HG02798 (cell line): ENCODE measurements around the gene CAPZB.
"Not testable (repeated sequence)": the region's sequence is repeated elsewhere in the genome, so short reads cannot be mapped to it uniquely, and the experiment has no call there.

ENCODE experiments used
- ATAC-seq: cut with Tn5 transposase; IDR thresholded peaks from one replicate; pipeline ENCODE4 v1.9.1; 2021; ENCODE audit warnings: mild to moderate bottlenecking; ENCODE audit not compliant: unreplicated experiment, poor library complexity

Gene CAPZB

DNA sequence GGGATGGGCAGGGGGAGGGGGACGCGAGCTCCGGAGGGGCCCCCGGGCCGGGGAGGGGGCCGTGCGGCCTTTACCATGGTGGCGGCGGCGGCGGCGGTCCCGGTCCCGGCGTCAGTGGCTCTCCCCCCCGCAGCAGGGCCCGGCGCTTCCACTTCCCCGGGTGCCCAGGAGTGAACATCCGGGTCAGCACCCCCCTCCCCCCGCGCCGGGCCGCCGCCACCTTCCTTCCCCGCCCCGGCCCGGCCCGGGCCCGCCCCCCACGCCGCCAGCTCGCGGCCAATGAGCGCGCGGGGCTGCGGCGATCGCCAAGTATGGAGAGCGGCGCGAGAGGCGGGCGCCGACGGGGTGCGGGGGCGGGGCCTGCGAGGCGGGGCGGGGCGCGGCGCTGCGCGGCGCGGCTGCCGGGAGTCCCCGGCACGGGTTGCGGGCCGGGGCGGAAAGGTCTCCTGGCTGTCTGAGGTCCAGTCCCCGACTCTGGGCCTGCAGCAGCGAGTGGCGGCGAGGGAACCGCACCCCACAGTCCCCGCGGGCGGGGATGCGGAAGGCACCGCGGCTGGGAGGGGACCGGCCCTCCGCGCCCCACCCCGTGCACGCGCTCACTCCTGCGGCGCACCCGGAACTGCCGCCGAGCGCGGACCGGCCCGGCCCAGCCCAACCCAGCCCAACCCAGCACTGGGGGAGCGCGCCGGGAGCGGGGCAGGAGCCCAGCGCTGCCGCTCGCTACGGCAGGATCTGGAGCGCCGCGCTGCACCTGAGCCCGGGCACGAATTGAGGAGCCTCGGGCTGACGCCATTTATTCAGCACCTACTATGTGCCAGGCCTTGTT, at the start of gene CAPZB:
CAPZB (minus strand) TSS at position 178 of the 826 bp plus-strand sequence; CDS start at position 77, 101 bp downstream.
- peak; percentile 85 for ATAC-seq

GRCh38 chr1:19534281-19534680, 48.9 kb upstream of the CAPZB start:
- ATAC-seq = no peak

- ATAC-seq = no peak
These were observed 48.3 kb upstream of the CAPZB start for GRCh38 chr1:19533626-19534025.

DNA sequence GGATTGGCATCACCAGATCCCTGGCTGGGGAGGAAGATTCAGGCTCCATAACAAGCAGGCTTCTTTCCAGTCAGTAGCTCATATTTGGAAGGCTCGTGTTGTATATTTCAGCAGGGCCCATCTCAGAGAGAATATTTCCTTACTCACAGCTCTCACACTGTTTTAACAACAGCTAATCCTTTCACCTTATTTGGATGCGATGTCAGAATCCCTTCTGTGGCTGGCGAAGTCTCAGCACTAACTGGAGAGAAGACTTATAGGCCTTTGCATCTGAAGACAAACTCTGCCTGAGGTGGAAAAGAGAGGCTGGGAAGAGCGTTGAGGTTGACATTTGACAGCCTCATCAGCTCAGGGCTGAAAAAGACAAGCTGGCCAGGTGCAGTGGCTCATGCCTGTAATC, 47.2 kb upstream of the CAPZB start:
- no peak for ATAC-seq

DNA sequence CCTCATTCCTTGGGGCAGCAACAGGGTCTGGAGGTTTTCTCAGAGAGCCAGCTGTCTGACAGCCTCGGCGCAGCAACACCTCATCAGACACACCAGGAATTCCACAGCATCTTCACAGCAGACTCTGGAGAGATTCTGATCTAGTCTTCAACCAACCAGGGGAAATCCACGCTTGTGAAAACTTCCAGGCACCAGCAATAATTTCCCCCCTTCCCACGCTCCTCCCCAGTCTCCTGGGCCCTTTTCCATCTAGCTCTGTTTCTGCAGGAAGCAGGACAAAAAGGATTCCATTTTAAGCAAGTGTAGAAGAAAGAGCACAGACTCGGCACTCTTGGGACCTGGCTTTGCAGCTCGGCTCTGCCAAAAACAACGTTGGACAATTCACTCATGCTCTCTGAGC, 44.3 kb upstream of the CAPZB start:
- no peak for ATAC-seq

- ATAC-seq = no peak
These were observed 43.1 kb upstream of the CAPZB start for GRCh38 chr1:19528438-19528837.

- no peak for ATAC-seq
These were observed 40.5 kb upstream of the CAPZB start for GRCh38 chr1:19525607-19526545.

DNA sequence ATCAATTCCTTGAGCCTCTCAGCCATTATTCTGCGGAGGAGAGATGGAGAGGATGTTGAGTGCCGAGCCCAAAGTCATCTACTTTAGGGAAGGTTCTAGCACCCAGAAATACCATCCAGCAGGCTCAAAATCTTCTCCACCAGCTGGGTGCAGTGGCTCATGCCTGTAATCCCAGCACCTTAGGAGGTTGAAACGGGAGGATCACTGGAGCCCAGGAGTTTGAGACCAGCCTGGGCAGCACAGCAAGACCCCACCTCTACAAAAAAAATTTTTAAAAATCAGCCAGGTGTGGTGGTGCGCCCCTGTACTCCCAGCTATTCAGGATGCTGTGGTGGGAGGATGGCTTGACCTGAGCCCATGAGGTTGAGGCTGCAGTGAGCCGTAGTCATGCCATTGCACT, 39.5 kb upstream of the CAPZB start:
- ATAC-seq = no peak

- ATAC-seq = not testable (repeated sequence)
These were observed 37.2 kb upstream of the CAPZB start for GRCh38 chr1:19522570-19522969.

DNA sequence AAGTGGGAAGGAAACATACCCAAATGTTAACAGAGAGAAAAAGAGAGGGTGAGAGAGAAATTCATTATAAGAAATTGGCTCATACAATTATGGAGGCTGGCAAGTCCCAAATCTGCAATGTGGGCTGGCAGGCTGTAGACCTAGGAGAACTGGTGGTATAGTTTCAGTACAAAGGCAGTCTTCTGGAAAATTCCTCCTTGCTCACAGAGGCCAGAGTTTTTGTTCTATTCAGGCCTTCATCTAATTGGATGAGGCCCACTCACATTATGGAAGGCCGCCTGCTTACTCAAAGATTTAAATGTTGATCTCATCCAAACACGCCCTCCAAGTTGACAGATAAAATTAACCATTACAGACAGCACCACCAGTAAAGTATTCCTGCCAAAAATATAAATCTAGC, 36.1 kb upstream of the CAPZB start:
- no peak for ATAC-seq

- no peak for ATAC-seq
These were observed 31.7 kb upstream of the CAPZB start for GRCh38 chr1:19517017-19517416.

DNA sequence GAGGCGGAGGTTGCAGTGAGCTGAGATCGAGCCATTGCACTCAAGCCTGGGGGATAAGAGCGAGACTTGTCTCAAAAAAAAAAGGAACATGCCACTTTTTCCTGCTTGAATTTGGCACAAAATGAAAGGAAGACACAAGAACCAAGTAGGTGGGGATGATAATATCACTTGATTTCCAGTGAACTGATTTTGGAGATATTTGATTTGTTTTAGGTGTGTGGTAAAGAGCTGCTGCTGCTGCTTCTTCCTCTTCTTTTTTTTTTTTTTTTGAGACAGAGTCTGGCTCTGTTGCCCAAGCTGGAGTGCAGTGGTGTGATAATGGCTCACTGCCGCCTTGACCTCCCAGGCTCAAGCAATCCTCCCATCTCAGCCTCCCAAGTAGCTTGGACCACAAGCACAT, 29.9 kb upstream of the CAPZB start:
- no peak for ATAC-seq

DNA sequence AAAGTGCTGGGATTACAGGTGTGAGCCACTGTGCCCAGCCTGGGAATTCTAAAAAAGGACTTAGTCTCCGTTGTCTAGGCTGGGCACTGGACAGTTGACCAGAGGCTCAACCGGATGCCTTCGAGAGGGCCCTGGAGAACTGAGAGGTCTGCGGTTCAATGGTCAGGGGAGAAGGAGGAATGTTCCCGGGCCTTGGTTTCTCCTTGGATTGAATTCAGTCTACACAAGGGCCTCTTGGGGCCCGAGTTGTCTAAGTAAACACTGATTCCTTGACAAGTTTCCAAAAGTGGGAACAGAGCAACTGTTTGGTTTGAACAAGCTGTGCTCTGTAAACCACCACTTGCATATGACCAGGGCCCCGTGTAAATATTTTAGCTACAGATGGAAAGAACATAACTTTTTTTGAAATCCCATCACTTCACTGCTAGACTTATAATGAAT, 29.1 kb upstream of the CAPZB start:
- ATAC-seq = no peak

- ATAC-seq = no peak
These were observed 27.2 kb upstream of the CAPZB start for GRCh38 chr1:19512545-19512944.

DNA sequence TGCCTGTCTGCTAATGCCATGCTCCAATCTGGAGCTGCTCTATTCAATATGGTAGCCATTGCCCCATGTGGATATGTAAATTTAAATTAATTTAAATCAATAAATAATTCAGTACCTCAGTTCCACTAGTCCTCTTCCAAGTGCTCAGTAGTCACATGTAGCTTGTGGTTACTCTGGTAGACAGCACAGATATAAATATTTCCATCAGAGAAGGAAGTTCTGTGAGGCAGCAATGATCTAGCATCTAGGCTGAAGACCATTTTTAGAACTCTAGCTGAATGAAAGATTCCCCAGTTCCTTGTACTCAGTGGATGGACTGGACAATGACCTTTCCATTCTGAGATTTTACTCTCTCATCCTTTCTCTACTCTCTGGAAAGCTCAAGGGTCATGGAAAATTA, 25.8 kb upstream of the CAPZB start:
- no peak for ATAC-seq

DNA sequence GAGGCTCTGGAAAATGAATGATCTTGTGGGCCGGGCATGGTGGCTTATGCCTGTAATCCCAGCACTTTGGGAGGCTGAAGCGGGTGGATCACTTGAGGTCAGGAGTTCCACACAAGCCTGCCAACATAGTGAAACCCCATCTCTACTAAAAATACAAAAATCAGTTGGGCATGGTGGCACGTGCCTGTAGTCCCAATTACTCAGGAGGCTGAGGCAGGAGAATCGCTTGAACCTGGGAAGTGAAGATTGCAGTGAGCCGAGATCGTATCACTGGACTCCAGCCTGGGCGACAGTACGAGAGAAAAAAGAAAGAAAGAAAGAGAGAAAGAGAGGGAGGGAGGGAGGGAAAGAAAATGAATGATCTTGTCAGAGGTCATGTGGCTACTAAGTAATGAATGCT, 24.3 kb upstream of the CAPZB start:
- not testable (repeated sequence) for ATAC-seq

DNA sequence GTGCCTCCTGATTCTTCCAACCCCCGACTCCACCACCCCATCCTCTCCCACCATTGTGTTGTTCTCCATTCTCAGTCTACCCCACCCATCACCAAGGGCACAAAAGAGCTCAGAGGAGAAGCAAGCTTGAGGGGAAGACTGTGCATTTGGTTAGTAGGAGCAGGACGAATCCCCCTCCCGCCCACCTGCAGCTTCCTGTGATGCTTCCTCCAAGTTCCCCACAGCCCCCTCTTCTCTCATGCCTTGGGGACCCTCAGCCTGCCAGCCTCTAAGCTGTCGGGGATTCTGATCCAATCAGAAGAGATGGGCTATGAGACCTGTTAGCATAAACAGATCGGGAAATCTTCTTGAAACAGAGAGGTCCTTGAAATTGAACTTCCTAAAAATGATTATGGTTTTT, 22.2 kb upstream of the CAPZB start:
- no peak for ATAC-seq

GRCh38 chr1:19505693-19506457, 20.5 kb upstream of the CAPZB start:
- no peak for ATAC-seq

GRCh38 chr1:19504796-19505692, 19.7 kb upstream of the CAPZB start:
- no peak for ATAC-seq
